Suprapubic skin (tissue), 3 donors: ENCODE results near the gene RUSC1.

Source experiments
- CTCF ChIP-seq, 2 donors: fragments of 200-600 bp in 1 of 2; fragments of 450-650 bp in 1 of 2; sonication (generic) in 1 of 2; IDR thresholded peaks; one replicate each; pipeline ENCODE4 v1.5.1; 2016 to 2019; ENCODE audit warnings: antibody characterized with exemption in 2 of 2, mild to moderate bottlenecking in 1 of 2, moderate library complexity in 1 of 2
- EP300 ChIP-seq: sonication (generic); formaldehyde crosslinking; IDR thresholded peaks from one replicate; pipeline ENCODE4 v1.6.1; 2017; ENCODE audit warnings: antibody characterized with exemption

- TF ChIP-seq CTCF (IDR thresholded peaks at IDR 0.05): no peak
- TF ChIP-seq EP300: no peak
Measured at GRCh38 chr1:155326631-155327037, 5.9 kb downstream of the RUSC1 start.
